Activated CD8-positive, alpha-beta memory T cell treated with anti-CD3 and anti-CD28 coated beads for 48 hours (primary cell): ENCODE data around the gene FADS1.
A peak's percentile ranks its signal among the peaks of the same experiment; 100 is the strongest.

Experiments
- DNase-seq, 3 experiments: peaks; one replicate each; pipeline ENCODE4 v3.0.0-alpha.2; 2020; ENCODE audit warnings: low read depth in 2 of 3, low spot score in 2 of 3

The FADS1 gene

GRCh38 chr11:61846362-61847020, 29.7 kb upstream of the FADS1 start:
- DNase-seq = no peak

- DNase-seq = no peak
Observed at GRCh38 chr11:61844909-61845565, 28.2 kb upstream of the FADS1 start.

- DNase-seq = no peak
Observed at GRCh38 chr11:61842528-61842820, 25.7 kb upstream of the FADS1 start.

GRCh38 chr11:61841636-61842527, 25.1 kb upstream of the FADS1 start:
- DNase-seq = no peak

- no peak for DNase-seq
Observed at GRCh38 chr11:61840371-61840770, 23.6 kb upstream of the FADS1 start.

- no peak for DNase-seq
Observed at GRCh38 chr11:61839742-61840141, 22.9 kb upstream of the FADS1 start.

- no peak for DNase-seq
Observed at GRCh38 chr11:61838921-61839320, 22.1 kb upstream of the FADS1 start.

GRCh38 chr11:61838501-61838900, 21.7 kb upstream of the FADS1 start:
- no peak for DNase-seq

- no peak for DNase-seq
Observed at GRCh38 chr11:61837411-61838005, 20.7 kb upstream of the FADS1 start.

- DNase-seq = no peak
Observed at GRCh38 chr11:61836193-61836592, 19.4 kb upstream of the FADS1 start.

GRCh38 chr11:61834278-61835048, 17.7 kb upstream of the FADS1 start:
- DNase-seq = peak in 2 of 3 experiments; percentile 11 to 40

GRCh38 chr11:61833926-61834277, 17.1 kb upstream of the FADS1 start:
- DNase-seq = no peak

- no peak for DNase-seq
Observed at GRCh38 chr11:61833471-61833870, 16.7 kb upstream of the FADS1 start.

- DNase-seq = no peak
Observed at GRCh38 chr11:61832754-61833153, 16.0 kb upstream of the FADS1 start.

- DNase-seq = no peak
Observed at GRCh38 chr11:61832207-61832606, 15.4 kb upstream of the FADS1 start.

GRCh38 chr11:61830237-61831105, 13.7 kb upstream of the FADS1 start:
- DNase-seq = no peak

- DNase-seq = no peak
Observed at GRCh38 chr11:61829806-61830205, 13.0 kb upstream of the FADS1 start.

- DNase-seq = peak in 1 of 3 experiments; percentile 18
Observed at GRCh38 chr11:61828629-61829407, 12.0 kb upstream of the FADS1 start.

GRCh38 chr11:61828379-61828628, 11.5 kb upstream of the FADS1 start:
- DNase-seq = no peak
